Measurements from ENCODE around the gene PPP1R1B.
"Not testable (repeated sequence)": the region's sequence is repeated elsewhere in the genome, so short reads cannot be mapped to it uniquely, and the experiment has no call there.

PPP1R1B gene

GRCh38 chr17:39626171-39627046 is at the start of gene PPP1R1B:
PPP1R1B (plus strand) TSS chr17:39626952; CDS start chr17:39627393, 441 bp downstream.
- no peak for DNase-seq (ENCODE audit: low read depth)

GRCh38 chr17:39578272-39578671 is 48.5 kb upstream of the PPP1R1B start:
- no peak for DNase-seq (ENCODE audit: low read depth)

GRCh38 chr17:39579318-39580081 is 47.3 kb upstream of the PPP1R1B start:
- DNase-seq (ENCODE audit: low read depth): no peak

- no peak for DNase-seq (ENCODE audit: low read depth)
Observed at GRCh38 chr17:39580082-39580468, 46.7 kb upstream of the PPP1R1B start.

- DNase-seq (ENCODE audit: low read depth): no peak
Observed at GRCh38 chr17:39581071-39581758, 45.5 kb upstream of the PPP1R1B start.

- DNase-seq (ENCODE audit: low read depth): no peak
Observed at GRCh38 chr17:39581759-39582085, 45.0 kb upstream of the PPP1R1B start.

- DNase-seq (ENCODE audit: low read depth): no peak
Observed at GRCh38 chr17:39582658-39583057, 44.1 kb upstream of the PPP1R1B start.

- not testable (repeated sequence) for DNase-seq (ENCODE audit: low read depth)
Observed at GRCh38 chr17:39590180-39590579, 36.6 kb upstream of the PPP1R1B start.

- no peak for DNase-seq (ENCODE audit: low read depth)
Observed at GRCh38 chr17:39591958-39592954, 34.5 kb upstream of the PPP1R1B start.

GRCh38 chr17:39593371-39593770 is 33.4 kb upstream of the PPP1R1B start:
- no peak for DNase-seq (ENCODE audit: low read depth)

GRCh38 chr17:39595294-39595693 is 31.5 kb upstream of the PPP1R1B start:
- no peak for DNase-seq (ENCODE audit: low read depth)

- DNase-seq (ENCODE audit: low read depth): no peak
Observed at GRCh38 chr17:39595928-39596510, 30.7 kb upstream of the PPP1R1B start.

- no peak for DNase-seq (ENCODE audit: low read depth)
Observed at GRCh38 chr17:39596543-39597267, 30.0 kb upstream of the PPP1R1B start.

GRCh38 chr17:39597372-39598046 is 29.2 kb upstream of the PPP1R1B start:
- no peak for DNase-seq (ENCODE audit: low read depth)

GRCh38 chr17:39598047-39598481 is 28.7 kb upstream of the PPP1R1B start:
- DNase-seq (ENCODE audit: low read depth): no peak

- no peak for DNase-seq (ENCODE audit: low read depth)
Observed at GRCh38 chr17:39598630-39599003, 28.1 kb upstream of the PPP1R1B start.

- no peak for DNase-seq (ENCODE audit: low read depth)
Observed at GRCh38 chr17:39599004-39599664, 27.6 kb upstream of the PPP1R1B start.

- no peak for DNase-seq (ENCODE audit: low read depth)
Observed at GRCh38 chr17:39599665-39600231, 27.0 kb upstream of the PPP1R1B start.
